ENCODE data around the gene FBLN2.

Gene FBLN2

GRCh38 chr3:13637953-13638352, 89.0 kb downstream of the FBLN2 start:
- Histone ChIP-seq H3K36me3 (ENCODE audit: insufficient read depth) (no peaks in the 10 kb centered on the region), H3K4me3 (IDR thresholded peaks at IDR 0.05; ENCODE audit: insufficient read depth, low read depth, low read length) (no peak overlapping the region), H3K27me3 (ENCODE audit: insufficient read depth, low read depth) (peaks cover 6% of the 10 kb centered on the region; the same call in 1 of the 2 replicates), H3K27ac (no peak overlapping the region), H2AFZ (ENCODE audit: low read depth) (no peak overlapping the region), H3K79me2 (ENCODE audit: insufficient read depth, low read depth) (no peaks in the 10 kb centered on the region), H4K20me1 (ENCODE audit: insufficient read depth) (no peaks in the 10 kb centered on the region), H3K9ac (no peak overlapping the region), H3K4me1 (ENCODE audit: low read depth, poor library complexity, severe bottlenecking) (no peaks in the 10 kb centered on the region), H3K4me2 (no peak overlapping the region)
- no peak for TF ChIP-seq CTCF (conservative IDR thresholded peaks at IDR 0.05; ENCODE audit: low read depth, low read length)

- Histone ChIP-seq H3K27ac (no peak overlapping the region), H3K4me2 (no peak overlapping the region), H3K9ac (no peak overlapping the region), H3K79me2 (ENCODE audit: insufficient read depth, low read depth) (no peaks in the 10 kb centered on the region), H4K20me1 (ENCODE audit: insufficient read depth) (no peaks in the 10 kb centered on the region), H3K36me3 (ENCODE audit: insufficient read depth) (no peaks in the 10 kb centered on the region), H3K27me3 (ENCODE audit: insufficient read depth, low read depth) (peaks cover 6% of the 10 kb centered on the region; the same call in 1 of the 2 replicates), H3K4me1 (ENCODE audit: low read depth, poor library complexity, severe bottlenecking) (no peaks in the 10 kb centered on the region), H3K4me3 (IDR thresholded peaks at IDR 0.05; ENCODE audit: insufficient read depth, low read depth, low read length) (no peak overlapping the region), H2AFZ (ENCODE audit: low read depth) (no peak overlapping the region)
- no peak for TF ChIP-seq CTCF (conservative IDR thresholded peaks at IDR 0.05; ENCODE audit: low read depth, low read length)
Observed at GRCh38 chr3:13638927-13639326, 90.0 kb downstream of the FBLN2 start.

DNA sequence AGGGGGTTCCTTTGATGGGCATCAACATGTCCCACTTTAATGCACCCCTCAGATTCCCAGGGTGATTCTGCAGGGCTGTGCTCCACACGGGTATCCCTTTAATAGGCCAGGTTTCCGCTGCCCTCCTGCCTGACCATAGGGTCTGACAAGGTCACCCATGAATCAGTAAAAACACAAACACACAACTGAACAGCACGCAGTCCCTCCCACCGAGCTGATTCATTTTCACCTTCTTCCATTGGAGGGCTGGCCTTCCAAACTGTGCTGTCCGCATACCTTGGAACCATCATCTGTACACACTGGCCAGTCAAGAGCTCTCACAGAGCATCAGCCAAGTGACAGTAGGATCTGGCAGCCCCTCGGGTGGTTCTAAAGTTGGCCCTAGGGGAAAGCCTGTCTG, 93.7 kb downstream of the FBLN2 start:
- Histone ChIP-seq H3K4me3 (IDR thresholded peaks at IDR 0.05; ENCODE audit: insufficient read depth, low read depth, low read length) (no peak overlapping the region), H3K27me3 (ENCODE audit: insufficient read depth, low read depth) (peaks cover 6% of the 10 kb centered on the region; the same call in 1 of the 2 replicates), H2AFZ (ENCODE audit: low read depth) (no peak overlapping the region), H3K36me3 (ENCODE audit: insufficient read depth) (no peaks in the 10 kb centered on the region), H3K9ac (no peak overlapping the region), H3K4me1 (ENCODE audit: low read depth, poor library complexity, severe bottlenecking) (no peaks in the 10 kb centered on the region), H3K79me2 (ENCODE audit: insufficient read depth, low read depth) (no peaks in the 10 kb centered on the region), H4K20me1 (ENCODE audit: insufficient read depth) (no peaks in the 10 kb centered on the region), H3K27ac (no peak overlapping the region), H3K4me2 (no peak overlapping the region)
- no peak for TF ChIP-seq CTCF (conservative IDR thresholded peaks at IDR 0.05; ENCODE audit: low read depth, low read length)

GRCh38 chr3:13644341-13645117, 95.6 kb downstream of the FBLN2 start:
- H3K4me3 ChIP-seq (IDR thresholded peaks at IDR 0.05; ENCODE audit: insufficient read depth, low read depth, low read length): no peak overlapping the region

More at GRCh38 chr3:13644341-13645117, 95.6 kb downstream of the FBLN2 start:
- peaks cover 3% of the 10 kb centered on the region; the same call in 1 of the 2 replicates for H3K27me3 ChIP-seq (ENCODE audit: insufficient read depth, low read depth)
- H3K79me2 ChIP-seq (ENCODE audit: insufficient read depth, low read depth): no peaks in the 10 kb centered on the region
- H3K27ac ChIP-seq: no peak overlapping the region
- H3K36me3 ChIP-seq (ENCODE audit: insufficient read depth): no peaks in the 10 kb centered on the region
- no peaks in the 10 kb centered on the region for H4K20me1 ChIP-seq (ENCODE audit: insufficient read depth)
- H3K4me2 ChIP-seq: no peak overlapping the region
- no peaks in the 10 kb centered on the region for H3K4me1 ChIP-seq (ENCODE audit: low read depth, poor library complexity, severe bottlenecking)
- no peak overlapping the region for H2AFZ ChIP-seq (ENCODE audit: low read depth)
- no peak overlapping the region for H3K9ac ChIP-seq
- no peak for TF ChIP-seq CTCF (conservative IDR thresholded peaks at IDR 0.05; ENCODE audit: low read depth, low read length)
